Measurements from ENCODE around the gene SALL3.

SALL3 gene

GRCh38 chr18:79008356-79008940, 28.8 kb downstream of the SALL3 start:
- no peak for DNase-seq

- DNase-seq = no peak
These were observed 31.2 kb downstream of the SALL3 start for GRCh38 chr18:79010802-79011201.

- DNase-seq = no peak
These were observed 31.8 kb downstream of the SALL3 start for GRCh38 chr18:79011300-79011870.

- no peak for DNase-seq
These were observed 34.3 kb downstream of the SALL3 start for GRCh38 chr18:79013869-79014268.

- DNase-seq = no peak
These were observed 39.3 kb downstream of the SALL3 start for GRCh38 chr18:79018911-79019310.

- DNase-seq = no peak
These were observed 40.3 kb downstream of the SALL3 start for GRCh38 chr18:79019881-79020280.

GRCh38 chr18:79022603-79023002, 43.0 kb downstream of the SALL3 start:
- no peak for DNase-seq

GRCh38 chr18:79026491-79026890, 46.9 kb downstream of the SALL3 start:
- no peak for DNase-seq

GRCh38 chr18:79030680-79031079, 51.1 kb downstream of the SALL3 start:
- no peak for DNase-seq

- DNase-seq = no peak
These were observed 62.7 kb downstream of the SALL3 start for GRCh38 chr18:79042276-79042675.

- DNase-seq = no peak
These were observed 63.7 kb downstream of the SALL3 start for GRCh38 chr18:79043288-79043687.

- DNase-seq = no peak
These were observed 66.9 kb downstream of the SALL3 start for GRCh38 chr18:79046522-79046921.

GRCh38 chr18:79047556-79048244, 68.1 kb downstream of the SALL3 start:
- no peak for DNase-seq

- DNase-seq = no peak
These were observed 68.6 kb downstream of the SALL3 start for GRCh38 chr18:79048245-79048632.

GRCh38 chr18:79049506-79049905, 69.9 kb downstream of the SALL3 start:
- no peak for DNase-seq

Data from activated T-cell treated with anti-CD3 and anti-CD28 coated beads, Interleukin-2, amount 50 U/mL, for 48 hours (primary cell).